Sigmoid colon (tissue), 3 donors: ENCODE data around the gene LRRC8A.

Source experiments
- CTCF ChIP-seq, 4 experiments: fragments of 450-650 bp in 3 of 4; fragments of 200-600 bp in 1 of 4; IDR thresholded peaks; one replicate each; pipeline ENCODE4 v1.5.1; 2016 to 2019; ENCODE audit warnings: antibody characterized with exemption in 4 of 4, mild to moderate bottlenecking in 3 of 4, moderate library complexity in 2 of 4
- POLR2A ChIP-seq, 2 donors: fragments of 450-650 bp; IDR thresholded peaks; one replicate each; pipeline ENCODE4 v1.6.1; 2016; ENCODE audit warnings: antibody characterized with exemption in 2 of 2, mild to moderate bottlenecking in 2 of 2, moderate library complexity in 2 of 2

- TF ChIP-seq CTCF (IDR thresholded peaks at IDR 0.05) (no peak), POLR2A (IDR thresholded peaks at IDR 0.05) (no peak)
These were observed 29.0 kb downstream of the LRRC8A start for GRCh38 chr9:128910906-128911305.
